ENCODE measurements around the gene ZRANB1.

- no peak for TF ChIP-seq FOXK2 (IDR thresholded peaks at IDR 0.05)
- no peak for TF ChIP-seq ZNF274 (IDR thresholded peaks at IDR 0.05; ENCODE audit: insufficient read depth, insufficient read length)
- TF ChIP-seq ETV6 (conservative IDR thresholded peaks at IDR 0.05 in 1 of 2, IDR thresholded peaks at IDR 0.05 in 1 of 2; ENCODE audit: borderline replicate concordance in 1 of 2, low read depth in 1 of 2), result no peak
- no peak for TF ChIP-seq MEF2A (IDR thresholded peaks at IDR 0.05; ENCODE audit: insufficient read depth, low read depth, low read length)
- no peak for TF ChIP-seq EZH2 (IDR thresholded peaks at IDR 0.05; ENCODE audit: borderline replicate concordance, control insufficient read depth, low read depth, low read length)
- no peak for TF ChIP-seq CTCF (IDR thresholded peaks at IDR 0.05 in 2 of 3, conservative IDR thresholded peaks at IDR 0.05 in 1 of 3; ENCODE audit: control insufficient read depth in 2 of 3, extremely low read depth in 1 of 3, insufficient read depth in 1 of 3, low read depth in 3 of 3, low read length in 3 of 3)
- no peak for TF ChIP-seq FOXM1 (IDR thresholded peaks at IDR 0.05; ENCODE audit: low read depth, low read length)
- TF ChIP-seq TAF1 (IDR thresholded peaks at IDR 0.05; ENCODE audit: borderline replicate concordance, low read depth, low read length), result no peak
- no peak for TF ChIP-seq KLF5 (IDR thresholded peaks at IDR 0.05; ENCODE audit: partially characterized antibody)
- no peak for TF ChIP-seq FOS (IDR thresholded peaks at IDR 0.05; ENCODE audit: borderline replicate concordance, extremely low read depth, insufficient read length)
These were observed 3.1 kb downstream of the ZRANB1 start for GRCh38 chr10:124944982-124945381.
